ENCODE results near the gene ASB1. TPM values are rescaled to one million over a fixed set of nuclear protein-coding genes. Genes with fewer than 3 reads are reported as not detected.

The ASB1 gene
- 10 to 100 TPM; 50.2 to 63.3 TPM for total RNA-seq

DNA sequence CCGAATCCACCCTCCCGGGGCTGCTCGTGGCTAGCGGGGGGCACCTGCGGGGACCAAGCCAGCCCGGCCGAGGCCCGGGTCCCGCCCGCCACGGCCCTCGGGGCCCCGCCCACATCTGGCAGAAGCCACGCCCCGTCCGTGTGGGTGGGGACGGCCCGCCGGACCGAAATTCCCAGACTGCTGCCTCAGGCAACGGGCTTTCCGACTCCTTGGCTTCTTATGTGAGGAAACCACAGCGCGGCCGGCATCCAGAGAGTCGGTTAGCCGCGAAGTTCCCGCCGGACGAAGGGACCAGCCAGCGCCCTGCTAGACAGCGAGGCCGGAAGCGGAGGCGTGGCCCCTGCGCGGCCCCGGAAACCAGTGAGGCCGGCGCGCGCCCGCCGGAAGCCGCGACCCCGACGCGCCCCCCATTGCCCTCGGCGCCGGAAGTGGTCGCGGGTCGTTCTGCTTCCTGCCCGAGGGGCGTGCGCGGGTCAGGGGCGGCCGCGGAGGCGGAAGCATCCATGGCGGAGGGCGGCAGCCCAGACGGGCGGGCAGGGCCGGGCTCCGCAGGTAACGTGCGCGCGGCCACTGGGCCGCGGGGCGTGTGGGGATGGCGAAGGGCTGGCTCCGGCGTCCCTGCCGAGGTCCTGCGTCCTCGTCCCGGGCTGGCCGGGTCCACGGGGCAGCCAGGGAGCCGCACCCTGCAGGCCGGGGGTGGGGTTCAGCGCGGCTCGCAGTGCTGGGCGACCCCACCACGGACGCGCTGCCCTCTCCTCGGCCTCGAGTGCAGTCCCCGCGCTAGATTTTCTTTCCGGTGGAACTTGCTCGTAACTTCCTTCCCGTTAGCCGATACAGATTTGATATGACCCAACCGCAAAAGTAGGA is at the start of gene ASB1:
Gene ASB1 (plus strand): TSS at position 360 of the 867 bp plus-strand sequence. CDS start 144 bp downstream, at position 504.
- Mint-ChIP-seq H3K27ac (peak within 1 kb of the TSS; percentile 89 to 92), H3K27me3 (no peaks in the 10 kb centered on the region), H3K4me3 (peak within 1 kb of the TSS; percentile 86), H3K9me3 (no peaks in the 10 kb centered on the region), H3K36me3 (peaks cover 7% of the 10 kb centered on the region), H3K4me1 (ENCODE audit: low read depth in 2 of 2) (peaks cover 41% of the 10 kb centered on the region in 2 donors)
- peak; percentile 92 for ATAC-seq
- peak; percentile 91 for DNase-seq (ENCODE audit: low spot score)

- ATAC-seq (no peak), DNase-seq (ENCODE audit: low spot score) (no peak)
- Mint-ChIP-seq H3K27ac (peak overlapping the region; percentile 65 to 82), H3K36me3 (peaks cover 5% of the 10 kb centered on the region), H3K4me3 (peak overlapping the region; percentile 53), H3K27me3 (no peaks in the 10 kb centered on the region), H3K9me3 (no peaks in the 10 kb centered on the region), H3K4me1 (ENCODE audit: low read depth in 2 of 2) (peaks cover 22 to 50% of the 10 kb centered on the region in 2 donors)
These were observed 48.3 kb upstream of the ASB1 start for GRCh38 chr2:238378230-238379095.

- Mint-ChIP-seq H3K27me3 (no peaks in the 10 kb centered on the region), H3K9me3 (no peaks in the 10 kb centered on the region), H3K27ac (peak overlapping the region; percentile 65 to 82), H3K4me3 (peak overlapping the region; percentile 53), H3K36me3 (peaks cover 5% of the 10 kb centered on the region), H3K4me1 (ENCODE audit: low read depth in 2 of 2) (peaks cover 25 to 53% of the 10 kb centered on the region in 2 donors)
- ATAC-seq (peak; percentile 79), DNase-seq (ENCODE audit: low spot score) (peak; percentile 73)
These were observed 47.5 kb upstream of the ASB1 start for GRCh38 chr2:238379096-238379810.

GRCh38 chr2:238380336-238380735 is 46.4 kb upstream of the ASB1 start:
- H3K9me3 Mint-ChIP-seq: no peaks in the 10 kb centered on the region
- no peak overlapping the region for H3K27ac Mint-ChIP-seq

DNA sequence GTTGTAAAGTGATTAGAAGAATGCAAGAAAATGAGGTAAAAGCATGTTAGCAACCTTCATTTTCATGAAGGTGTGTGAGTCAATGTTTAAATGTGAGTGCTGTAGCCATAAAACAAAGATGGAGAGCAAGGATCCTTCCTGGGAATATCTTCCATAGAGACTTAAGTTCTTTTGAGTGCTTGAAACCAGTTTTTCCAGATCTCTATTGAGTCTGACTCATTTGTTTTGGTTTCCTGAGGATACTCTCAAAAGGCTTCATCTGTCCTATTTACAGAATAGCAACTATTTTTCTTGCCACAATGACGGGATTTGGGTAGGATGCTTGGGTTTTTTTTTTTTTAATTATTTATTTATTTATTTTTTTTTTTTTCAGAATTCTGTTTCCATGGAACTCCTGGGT is 45.9 kb upstream of the ASB1 start:
- ATAC-seq: no peak
- Mint-ChIP-seq H3K27ac (no peak overlapping the region), H3K4me1 (ENCODE audit: low read depth in 2 of 2) (peaks cover 25 to 53% of the 10 kb centered on the region in 2 donors), H3K9me3 (no peaks in the 10 kb centered on the region), H3K4me3 (no peak overlapping the region), H3K36me3 (peaks cover 5% of the 10 kb centered on the region), H3K27me3 (no peaks in the 10 kb centered on the region)
- no peak for DNase-seq (ENCODE audit: low spot score)

More at GRCh38 chr2:238380336-238380735, 46.4 kb upstream of the ASB1 start:
- peaks cover 25 to 53% of the 10 kb centered on the region in 2 donors for H3K4me1 Mint-ChIP-seq (ENCODE audit: low read depth in 2 of 2)
- peaks cover 5% of the 10 kb centered on the region for H3K36me3 Mint-ChIP-seq
- H3K4me3 Mint-ChIP-seq: no peak overlapping the region
- ATAC-seq (no peak), DNase-seq (ENCODE audit: low spot score) (no peak)
- no peaks in the 10 kb centered on the region for H3K27me3 Mint-ChIP-seq

DNA sequence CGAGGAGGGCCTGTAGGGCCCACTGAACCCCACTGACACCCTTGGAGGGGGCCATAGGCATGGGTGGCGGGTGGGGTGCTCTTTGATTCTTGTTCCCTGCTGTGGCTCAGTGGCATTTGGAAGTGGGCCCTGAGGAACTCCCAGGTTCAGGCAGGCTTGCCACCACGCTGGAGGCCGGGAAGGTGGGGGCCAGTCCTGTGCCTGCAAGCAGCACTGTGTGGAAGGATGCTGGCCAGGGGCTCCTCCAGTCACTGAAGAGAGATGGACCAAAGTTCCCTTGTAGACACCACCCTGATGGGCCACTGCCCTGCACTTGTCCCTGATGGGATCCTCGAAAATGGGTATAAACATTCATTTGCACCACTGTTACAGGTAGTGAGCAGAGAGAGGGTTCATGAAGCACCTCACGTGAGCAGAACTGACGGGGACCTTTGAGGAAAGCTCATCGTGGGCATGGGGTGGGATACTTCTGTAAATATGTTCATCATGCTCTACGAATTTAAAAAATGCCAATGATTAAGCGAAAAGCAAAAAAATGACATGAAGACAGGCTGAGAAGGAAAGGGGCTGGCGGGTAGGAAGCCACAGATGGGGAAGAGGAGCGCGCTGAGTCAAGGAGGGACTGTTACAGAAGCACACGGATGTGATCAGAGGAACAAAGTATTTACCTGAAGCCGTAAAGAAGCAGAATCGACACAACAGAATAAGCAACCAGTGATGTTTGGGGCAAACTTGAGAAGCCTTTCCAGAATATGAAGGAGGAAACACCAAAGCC is 45.2 kb upstream of the ASB1 start:
- H3K27ac Mint-ChIP-seq: peak overlapping the region; percentile 1 to 6
- no peak for ATAC-seq
- H3K9me3 Mint-ChIP-seq: no peaks in the 10 kb centered on the region
- DNase-seq (ENCODE audit: low spot score): no peak
- H3K36me3 Mint-ChIP-seq: peaks cover 5% of the 10 kb centered on the region
- no peaks in the 10 kb centered on the region for H3K27me3 Mint-ChIP-seq
- peak overlapping the region; percentile 21 for H3K4me3 Mint-ChIP-seq
- peaks cover 25 to 51% of the 10 kb centered on the region in 2 donors for H3K4me1 Mint-ChIP-seq (ENCODE audit: low read depth in 2 of 2)

- no peak for DNase-seq (ENCODE audit: low spot score)
- no peak overlapping the region for H3K4me3 Mint-ChIP-seq
- peak overlapping the region; percentile 1 to 6 for H3K27ac Mint-ChIP-seq
- H3K36me3 Mint-ChIP-seq: peaks cover 5% of the 10 kb centered on the region
- no peaks in the 10 kb centered on the region for H3K27me3 Mint-ChIP-seq
- H3K9me3 Mint-ChIP-seq: no peaks in the 10 kb centered on the region
- H3K4me1 Mint-ChIP-seq (ENCODE audit: low read depth in 2 of 2): peaks cover 26 to 47% of the 10 kb centered on the region in 2 donors
- ATAC-seq: peak in 1 of 2 donors; percentile 37
These were observed 44.3 kb upstream of the ASB1 start for GRCh38 chr2:238382381-238382781.

DNA sequence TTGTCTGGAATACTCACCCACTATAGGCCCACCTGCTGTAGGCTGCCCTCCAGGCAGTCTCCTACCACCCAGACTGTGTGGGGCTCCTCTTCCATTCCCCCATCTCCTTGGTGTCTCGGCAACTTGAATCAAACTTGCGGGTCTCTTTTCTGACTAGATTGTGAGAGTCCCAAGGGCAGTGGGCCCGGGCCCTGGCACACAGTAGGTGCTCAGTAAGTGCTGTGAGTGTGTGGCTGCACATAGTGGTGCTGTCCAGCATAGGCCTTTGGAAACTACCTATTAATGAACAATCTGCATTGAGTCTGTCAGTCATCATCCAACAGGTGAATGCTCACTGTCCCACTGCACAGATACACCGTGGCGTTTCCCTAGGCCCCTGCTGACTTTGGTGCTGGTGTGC is 43.6 kb upstream of the ASB1 start:
- peak overlapping the region; percentile 21 for H3K4me3 Mint-ChIP-seq
- peak overlapping the region in 1 of 2 donors; percentile 7 for H3K27ac Mint-ChIP-seq
- DNase-seq (ENCODE audit: low spot score): no peak
- no peaks in the 10 kb centered on the region for H3K27me3 Mint-ChIP-seq
- peaks cover 30 to 44% of the 10 kb centered on the region in 2 donors for H3K4me1 Mint-ChIP-seq (ENCODE audit: low read depth in 2 of 2)
- peaks cover 5% of the 10 kb centered on the region for H3K36me3 Mint-ChIP-seq
- no peak for ATAC-seq
- H3K9me3 Mint-ChIP-seq: no peaks in the 10 kb centered on the region

DNA sequence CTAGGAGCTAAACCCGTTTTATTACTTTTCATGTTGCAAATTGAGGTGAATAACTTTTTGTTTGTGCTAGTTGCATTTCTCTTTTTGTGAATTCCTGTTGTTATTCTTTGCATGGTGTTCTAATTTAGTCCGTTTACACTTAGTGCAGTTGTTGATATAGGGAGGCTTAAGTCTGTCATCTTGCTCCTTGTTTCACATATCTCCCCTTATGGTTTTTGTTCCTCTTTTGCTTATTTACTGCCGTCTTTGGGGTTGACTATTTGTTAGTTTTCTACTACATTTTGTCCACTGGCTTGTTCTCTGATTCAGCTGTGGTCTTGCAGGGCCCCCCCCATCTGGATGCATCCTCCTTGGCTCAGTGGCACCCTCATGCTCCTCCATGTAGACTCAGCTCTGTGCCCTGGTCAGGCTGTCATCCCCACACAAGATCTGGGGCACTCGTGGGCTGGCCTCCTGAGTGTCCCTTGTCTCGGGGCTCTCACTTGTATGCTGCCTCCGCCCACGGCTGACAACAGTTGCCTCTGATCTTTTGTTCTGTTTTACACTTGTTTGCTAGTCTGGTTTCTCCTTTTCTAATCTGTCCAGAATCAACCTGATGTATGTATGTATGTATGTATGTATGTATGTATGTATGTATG is 42.9 kb upstream of the ASB1 start:
- H3K27ac Mint-ChIP-seq: peak overlapping the region in 1 of 2 donors; percentile 4

DNA sequence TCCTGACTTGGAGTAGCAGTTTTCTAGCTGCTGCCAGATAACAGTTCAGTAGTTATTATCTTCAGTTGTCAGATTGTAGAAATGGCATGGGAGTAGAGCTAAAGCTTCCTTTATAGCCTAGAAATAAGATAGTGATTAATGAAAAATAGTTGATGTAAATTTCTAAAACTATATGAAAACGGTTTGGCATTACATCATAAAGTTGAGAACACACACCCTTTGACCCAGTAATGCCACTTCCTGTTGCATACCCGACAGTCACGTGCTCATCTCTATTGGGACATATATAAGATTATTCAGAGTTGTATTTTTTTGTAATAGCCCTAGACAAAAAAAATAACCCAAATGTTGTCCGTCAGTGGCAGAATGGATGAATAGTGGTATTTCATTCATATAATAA is 39.4 kb upstream of the ASB1 start:
- Mint-ChIP-seq H3K27ac (peak overlapping the region in 1 of 2 donors; percentile 78), H3K27me3 (no peaks in the 10 kb centered on the region), H3K36me3 (peaks cover 5% of the 10 kb centered on the region), H3K4me3 (peak overlapping the region; percentile 15), H3K4me1 (ENCODE audit: low read depth in 2 of 2) (peaks cover 14 to 18% of the 10 kb centered on the region in 2 donors), H3K9me3 (no peaks in the 10 kb centered on the region)
- DNase-seq (ENCODE audit: low spot score) (no peak), ATAC-seq (no peak)

More for the DNA sequence above, 42.9 kb upstream of the ASB1 start:
- peaks cover 5% of the 10 kb centered on the region for H3K36me3 Mint-ChIP-seq
- no peaks in the 10 kb centered on the region for H3K27me3 Mint-ChIP-seq
- no peaks in the 10 kb centered on the region for H3K9me3 Mint-ChIP-seq
- DNase-seq (ENCODE audit: low spot score): no peak
- H3K4me1 Mint-ChIP-seq (ENCODE audit: low read depth in 2 of 2): peaks cover 30 to 41% of the 10 kb centered on the region in 2 donors
- ATAC-seq: no peak
- H3K4me3 Mint-ChIP-seq: no peak overlapping the region

GRCh38 chr2:238388794-238389193 is 37.9 kb upstream of the ASB1 start:
- no peak for DNase-seq (ENCODE audit: low spot score)
- no peak overlapping the region for H3K27ac Mint-ChIP-seq
- peaks cover 12 to 14% of the 10 kb centered on the region in 2 donors for H3K4me1 Mint-ChIP-seq (ENCODE audit: low read depth in 2 of 2)
- H3K4me3 Mint-ChIP-seq: no peak overlapping the region
- no peaks in the 10 kb centered on the region for H3K9me3 Mint-ChIP-seq
- ATAC-seq: no peak
- H3K36me3 Mint-ChIP-seq: no peaks in the 10 kb centered on the region
- no peaks in the 10 kb centered on the region for H3K27me3 Mint-ChIP-seq

DNA sequence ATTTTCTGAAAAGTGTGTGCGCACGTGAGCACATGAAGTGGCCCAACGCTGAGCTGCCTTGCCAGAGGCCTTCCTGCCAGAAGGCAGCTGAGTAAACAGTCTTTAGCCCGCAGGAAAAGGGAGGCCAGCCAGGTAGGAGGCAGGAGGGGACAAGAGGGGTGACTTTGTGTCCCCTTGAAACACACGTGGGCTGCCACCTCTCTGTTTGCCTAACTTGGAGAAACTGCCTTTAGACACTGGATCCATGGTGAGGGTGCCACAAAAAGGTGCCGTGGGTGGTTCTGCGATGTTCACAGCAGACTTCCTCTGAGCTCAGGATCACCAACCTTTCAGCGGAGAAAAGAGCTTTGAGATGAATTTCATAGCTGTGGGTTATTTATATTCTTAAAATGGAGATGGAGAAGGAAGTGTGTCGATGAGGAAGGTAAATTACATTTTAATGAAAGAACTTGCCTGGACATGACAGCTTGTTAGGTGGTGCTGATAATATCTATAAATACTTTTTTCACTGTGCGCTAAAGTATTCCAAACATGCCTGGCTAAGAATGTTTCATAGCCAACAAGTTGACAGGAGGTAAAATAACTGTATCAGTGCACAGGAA is 36.6 kb upstream of the ASB1 start:
- Mint-ChIP-seq H3K27me3 (no peaks in the 10 kb centered on the region), H3K9me3 (no peaks in the 10 kb centered on the region), H3K27ac (no peak overlapping the region), H3K4me3 (no peak overlapping the region), H3K36me3 (no peaks in the 10 kb centered on the region), H3K4me1 (ENCODE audit: low read depth in 2 of 2) (peaks cover 8 to 11% of the 10 kb centered on the region in 2 donors)
- ATAC-seq: no peak
- no peak for DNase-seq (ENCODE audit: low spot score)

All from natural killer cell treated with Interleukin-12 subunit alpha and Interleukin-12 subunit beta and Interleukin-15 and Interleukin-18, amount 100 ng/mL, for 72 hours (primary cell).